GM19193 (cell line): Measurements from ENCODE around the gene PCGF6.

Source experiments
- POLR2A ChIP-seq: IDR thresholded peaks from 4 replicates; pipeline ENCODE4 v1.6.1; 2011; ENCODE audit not compliant: insufficient read depth, insufficient read length; ENCODE audit errors: extremely low read depth

The PCGF6 gene

DNA sequence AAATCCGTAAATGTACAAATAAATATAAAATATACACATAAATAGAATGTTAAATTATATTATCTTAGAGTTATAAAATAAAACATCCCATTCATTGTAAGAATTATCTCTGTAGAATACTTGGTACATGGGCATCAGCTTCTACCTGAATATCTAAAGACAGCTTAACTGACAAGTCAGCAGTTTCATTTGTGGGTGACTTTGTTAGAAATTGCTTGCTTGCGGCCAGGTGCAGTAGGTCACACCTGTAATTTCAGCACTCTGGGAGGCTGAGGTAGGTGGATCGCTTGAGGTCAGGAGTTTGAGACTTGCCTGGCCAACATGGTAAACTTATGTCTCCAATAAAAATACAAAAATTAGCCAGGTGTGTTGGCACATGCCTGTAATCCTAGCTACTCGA, 14.6 kb downstream of the PCGF6 start:
- no peak for TF ChIP-seq POLR2A

DNA sequence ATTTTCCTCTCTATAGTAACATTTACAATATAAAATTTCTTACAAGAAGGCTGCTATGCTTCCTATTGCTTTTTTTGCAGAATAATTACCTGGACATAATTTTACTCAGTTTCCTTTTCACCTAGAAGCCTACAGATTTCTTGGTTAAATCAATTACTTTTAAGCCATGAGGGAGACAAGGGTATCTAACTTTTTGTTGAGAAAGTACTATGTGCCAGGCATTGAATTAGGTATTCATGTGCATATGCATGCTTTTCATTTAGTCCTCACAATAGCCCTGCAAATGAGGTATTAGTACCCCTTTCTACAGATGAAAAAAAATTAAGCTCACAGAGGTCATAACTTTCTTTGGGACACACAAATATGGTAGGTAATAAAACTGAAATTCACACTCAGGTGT, 16.4 kb downstream of the PCGF6 start:
- TF ChIP-seq POLR2A: no peak

DNA sequence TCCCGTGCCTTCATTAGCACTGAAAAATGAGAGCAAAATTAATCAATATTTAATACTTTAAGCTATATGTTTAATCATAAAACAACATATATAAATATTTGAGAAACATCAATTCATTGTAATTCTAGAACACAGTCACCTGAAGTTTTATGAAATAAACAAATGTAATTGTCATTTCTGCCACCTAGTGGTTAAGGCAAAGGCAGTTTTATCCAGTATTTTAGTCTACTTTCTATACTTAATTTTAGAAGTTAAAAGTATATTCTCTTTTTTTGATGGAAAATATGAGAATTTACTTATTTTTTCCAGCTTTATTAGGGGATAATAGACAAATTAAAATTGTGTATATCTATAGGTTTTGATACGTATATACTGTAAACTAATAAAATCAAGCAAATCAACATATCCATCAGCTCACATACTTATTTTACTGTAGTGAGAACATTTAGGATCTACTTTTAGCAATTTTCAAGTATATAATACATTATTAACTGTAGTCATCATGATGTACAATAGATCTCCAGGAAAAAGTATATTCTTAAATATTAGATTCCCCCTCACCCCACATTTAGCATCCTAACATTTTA, 16.9 kb downstream of the PCGF6 start:
- no peak for TF ChIP-seq POLR2A

DNA sequence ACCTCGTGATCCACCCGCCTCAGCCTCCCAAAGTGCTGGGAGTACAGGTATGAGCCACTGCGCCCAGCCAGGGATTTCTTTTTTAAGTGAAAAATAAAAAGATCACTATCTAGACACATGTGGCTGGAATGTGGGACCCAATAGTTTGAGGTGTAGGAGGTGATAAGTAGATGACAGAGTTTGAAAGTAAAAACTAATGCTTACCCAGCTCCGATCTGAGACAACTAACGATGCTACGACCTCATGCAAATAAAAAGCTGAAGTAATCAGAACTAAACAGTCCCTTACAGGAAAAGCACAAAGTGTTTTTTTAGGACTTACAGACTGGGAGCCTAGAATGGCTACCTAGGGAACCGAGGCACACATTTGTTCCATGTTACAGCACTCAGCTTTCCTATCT, 23.0 kb downstream of the PCGF6 start:
- TF ChIP-seq POLR2A: no peak

DNA sequence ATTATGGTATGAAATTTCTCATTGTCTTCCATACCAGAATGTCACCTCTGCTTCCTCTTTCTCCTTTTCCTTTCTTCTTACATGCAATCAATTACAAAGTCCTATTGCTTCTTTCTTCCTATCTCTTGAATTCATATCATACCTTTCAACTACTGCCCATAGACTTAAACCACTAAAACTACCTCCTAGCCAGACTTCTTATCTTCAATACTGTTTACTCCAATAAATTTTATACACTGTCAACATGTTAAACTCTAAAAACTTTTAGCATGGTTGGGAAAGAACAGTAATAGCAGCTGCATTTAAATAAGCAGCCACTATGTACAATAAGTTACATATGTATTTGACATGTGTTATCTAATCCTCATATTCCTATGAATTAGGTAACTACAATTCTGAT, 34.9 kb downstream of the PCGF6 start:
- TF ChIP-seq POLR2A: no peak

GRCh38 chr10:103310197-103310596, 40.7 kb downstream of the PCGF6 start:
- TF ChIP-seq POLR2A: no peak

DNA sequence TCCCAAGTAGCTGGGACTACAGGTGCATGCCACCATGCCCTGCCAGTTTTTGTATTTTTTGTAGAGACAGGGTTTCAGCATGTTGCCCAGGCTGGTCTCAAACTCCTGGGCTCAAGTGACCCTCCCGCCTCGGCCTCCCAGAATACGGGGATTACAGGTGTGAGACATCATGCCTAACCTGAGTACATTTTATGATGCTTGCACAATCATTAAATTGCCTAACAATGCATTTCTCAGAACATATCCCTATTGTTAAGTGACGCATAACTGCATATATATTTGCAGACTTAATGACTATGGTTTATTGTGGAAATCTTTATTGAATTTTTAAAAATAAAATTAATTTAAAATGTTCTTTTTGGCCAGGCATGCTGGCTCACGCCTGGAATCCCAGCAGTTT, 43.3 kb downstream of the PCGF6 start:
- no peak for TF ChIP-seq POLR2A

GRCh38 chr10:103295374-103296015, 55.4 kb downstream of the PCGF6 start:
- no peak for TF ChIP-seq POLR2A

- TF ChIP-seq POLR2A: no peak
Observed at GRCh38 chr10:103291588-103291987, 59.4 kb downstream of the PCGF6 start.

GRCh38 chr10:103287992-103288391, 62.9 kb downstream of the PCGF6 start:
- TF ChIP-seq POLR2A: no peak

DNA sequence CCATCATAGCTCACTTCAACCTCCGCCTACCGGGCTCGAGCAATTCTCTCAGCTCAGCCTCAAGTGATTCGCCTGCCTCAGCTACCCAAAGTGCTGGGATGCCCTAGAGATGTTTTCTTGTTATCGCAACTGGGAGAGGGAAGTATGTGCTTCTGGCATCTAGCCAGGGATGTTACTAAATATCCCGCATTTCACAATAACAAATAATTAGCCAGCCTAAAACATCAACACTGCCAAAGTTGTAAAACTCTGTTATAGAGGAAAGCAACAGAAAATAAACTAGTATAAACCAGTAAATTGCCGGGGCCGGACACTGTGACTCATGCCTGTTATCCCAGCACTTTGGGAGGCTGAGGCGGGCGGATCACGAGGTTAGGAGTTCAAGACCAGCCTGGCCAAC, 66.8 kb downstream of the PCGF6 start:
- TF ChIP-seq POLR2A: no peak

DNA sequence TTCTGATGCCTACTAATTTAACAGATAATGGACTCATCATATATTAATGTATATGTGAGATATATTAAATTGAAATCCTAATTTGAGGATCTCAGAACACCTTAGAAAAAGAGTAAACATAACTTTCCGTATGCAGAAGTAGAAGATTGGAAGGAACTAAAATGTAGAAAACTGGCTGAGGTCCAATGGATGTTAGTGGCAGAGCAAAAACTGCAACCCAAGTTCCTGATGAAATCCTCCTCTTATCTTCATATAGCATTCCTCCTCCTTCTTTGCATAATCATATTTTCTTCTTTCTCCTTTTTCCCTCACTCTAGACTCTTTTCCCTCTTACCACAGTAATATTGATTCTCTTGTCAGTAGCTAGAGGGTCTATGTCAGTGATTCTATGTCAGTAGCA, 68.0 kb downstream of the PCGF6 start:
- no peak for TF ChIP-seq POLR2A

DNA sequence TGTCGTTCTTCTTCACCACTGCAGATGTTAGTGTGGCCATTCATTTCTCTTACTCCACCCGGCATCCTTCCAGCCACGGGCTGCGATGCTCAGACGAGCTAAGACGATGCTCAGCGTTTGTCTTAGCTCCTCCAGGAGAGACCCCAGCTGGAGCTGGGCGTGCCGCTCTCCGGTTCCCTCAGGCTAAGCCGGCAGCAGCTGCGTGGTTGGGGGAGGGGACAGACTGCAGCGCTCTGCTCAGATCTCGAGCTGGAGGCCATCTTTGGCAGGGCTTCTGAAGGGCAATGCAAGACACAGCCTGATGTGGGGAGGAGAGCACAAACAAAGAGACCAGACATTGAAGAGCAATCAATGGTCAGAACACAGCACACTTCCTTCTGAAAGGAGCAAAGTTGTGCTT, 69.2 kb downstream of the PCGF6 start:
- TF ChIP-seq POLR2A: no peak

GRCh38 chr10:103280506-103280905, 70.4 kb downstream of the PCGF6 start:
- no peak for TF ChIP-seq POLR2A

GRCh38 chr10:103280031-103280430, 70.9 kb downstream of the PCGF6 start:
- TF ChIP-seq POLR2A: no peak

- no peak for TF ChIP-seq POLR2A
Observed at GRCh38 chr10:103278862-103279298, 72.1 kb downstream of the PCGF6 start.

GRCh38 chr10:103278537-103278823, 72.5 kb downstream of the PCGF6 start:
- no peak for TF ChIP-seq POLR2A
